GM12878 (cell line): ENCODE data around the gene OGFOD2. TPM values are rescaled to one million over a fixed set of nuclear protein-coding genes. Genes with fewer than 3 reads are reported as not detected.

Experiments used
- BACH1 ChIP-seq: fragments of 450-650 bp; IDR thresholded peaks from 2 replicates; pipeline ENCODE4 v1.6.1; 2017; ENCODE audit warnings: mild to moderate bottlenecking, borderline replicate concordance
- CUX1 ChIP-seq: IDR thresholded peaks from 2 replicates; pipeline ENCODE4 v1.6.1; 2012; ENCODE audit warnings: improper control_type of control experiment, low read depth, low read length; ENCODE audit not compliant: insufficient replicate concordance
- EZH2 ChIP-seq: IDR thresholded peaks from 2 replicates; pipeline ENCODE4 v1.6.1; 2012; ENCODE audit warnings: low read depth, mild to moderate bottlenecking, control low read depth, inconsistent platforms, low read length, borderline replicate concordance; ENCODE audit not compliant: control insufficient read depth
- MXI1 ChIP-seq: fragments of 150-350 bp; IDR thresholded peaks from 2 replicates; pipeline ENCODE4 v1.6.1; 2011; ENCODE audit warnings: low read depth, mild to moderate bottlenecking, inconsistent platforms, low read length, improper control_type of control experiment
- PAX8 ChIP-seq: fragments of 450-650 bp; IDR thresholded peaks from 2 replicates; pipeline ENCODE4 v1.6.1; 2017; ENCODE audit warnings: mild to moderate bottlenecking, moderate library complexity
- PBX3 ChIP-seq: IDR thresholded peaks from 2 replicates; pipeline ENCODE4 v1.6.1; 2011; ENCODE audit warnings: mild to moderate bottlenecking, low read depth, low read length, moderate library complexity; ENCODE audit not compliant: insufficient replicate concordance
- PML ChIP-seq: IDR thresholded peaks from 2 replicates; pipeline ENCODE4 v1.6.1; 2012; ENCODE audit warnings: low read length, inconsistent platforms
- RAD21 ChIP-seq: IDR thresholded peaks from 2 replicates; pipeline ENCODE4 v1.6.1; 2011; ENCODE audit warnings: mild to moderate bottlenecking, low read depth, low read length, moderate library complexity; ENCODE audit not compliant: insufficient read depth
- RCOR1 ChIP-seq: conservative IDR thresholded peaks from 2 replicates; pipeline ENCODE4 v1.6.1; 2012; ENCODE audit warnings: low read depth, low read length, improper control_type of control experiment
- RELB ChIP-seq: fragments of 450-650 bp; IDR thresholded peaks from 2 replicates; pipeline ENCODE4 v1.6.1; 2017; ENCODE audit warnings: low read depth, mild to moderate bottlenecking, moderate library complexity
- RFX5 ChIP-seq: IDR thresholded peaks from 2 replicates; pipeline ENCODE4 v1.6.1; 2011; ENCODE audit warnings: low read depth, low read length, improper control_type of control experiment
- SUPT20H ChIP-seq: IDR thresholded peaks from 2 replicates; pipeline ENCODE4 v1.6.1; 2011; ENCODE audit warnings: low read depth, mild to moderate bottlenecking, low read length, moderate library complexity, borderline replicate concordance; ENCODE audit not compliant: control insufficient read depth
- TAF1 ChIP-seq: IDR thresholded peaks from 2 replicates; pipeline ENCODE4 v1.6.1; 2011; ENCODE audit warnings: mild to moderate bottlenecking, low read depth, low read length, borderline replicate concordance
- TCF7 ChIP-seq: IDR thresholded peaks from 2 replicates; pipeline ENCODE4 v1.6.1; 2014; ENCODE audit warnings: antibody characterized with exemption, borderline replicate concordance
- ZNF24 ChIP-seq: fragments of 450-650 bp; IDR thresholded peaks from 2 replicates; pipeline ENCODE4 v1.6.1; 2017; ENCODE audit warnings: antibody characterized with exemption, mild to moderate bottlenecking
- ZNF622 ChIP-seq: fragments of 450-650 bp; IDR thresholded peaks from 2 replicates; pipeline ENCODE4 v1.6.1; 2017; ENCODE audit warnings: mild to moderate bottlenecking, inconsistent platforms
- polyA plus RNA-seq, 11 experiments: library from polyadenylated mRNA; depleted of rRNA in 4 of 11; unstranded in 6 of 11; stranded (reverse) in 5 of 11; fragments of >200 nt; fragmentation: Nextera tagmentation in 4 of 11; fragmentation: Illumina TruSeq in 1 of 11; extraction: Ambion mirVana in 4 of 11; extraction: Trizol in 1 of 11; gene quantifications; 1 replicate in 1 of 11; 2 replicates in 10 of 11; pipeline versions ENCODE4 v1.2.1 to v1.2.3, GENCODE V29; 2011 to 2016; ENCODE audit warnings: inconsistent platforms in 2 of 11, missing spikeins in 2 of 11, low read depth in 1 of 11
- total RNA-seq, 4 experiments: library from RNA; depleted of rRNA in 3 of 4; stranded (reverse); fragments of >200 nt in 3 of 4; fragmentation: Illumina TruSeq in 1 of 4; extraction: Trizol in 1 of 4; gene quantifications; 2 replicates each; pipeline versions ENCODE4 v1.2.1 to v1.2.3, GENCODE V29; 2013 to 2021

The OGFOD2 gene
- total and polyA plus RNA-seq, 10 of the 15 experiments (the other 5 are each of a cell fraction or from before 2014, with no cell fraction given) = 0.93 to 29.2 (median 16.3) TPM

- TF ChIP-seq CUX1 (no peak), MXI1 (peak; percentile 79), SUPT20H (no peak), RFX5 (peak; percentile 41; the same call in 1 of the 2 replicates), RCOR1 (no peak), RELB (peak; percentile 96), PAX8 (no peak), PBX3 (no peak), ZNF622 (no peak), ZNF24 (no peak), EZH2 (no peak), TAF1 (peak; percentile 71), TCF7 (no peak), BACH1 (peak; percentile 76; the same call in 1 of the 2 replicates), RAD21 (no peak), PML (peak; percentile 26; the same call in 1 of the 2 replicates)
These were observed at the start of gene OGFOD2 (continued) for GRCh38 chr12:122974892-122975789.
